ENCODE data around the gene HLA-E. TPM values are rescaled to one million over a fixed set of nuclear protein-coding genes. Genes with fewer than 3 reads are reported as not detected.
A peak's percentile ranks its signal among the peaks of the same experiment; 100 is the strongest.

Gene HLA-E
- total and polyA plus RNA-seq, 5 donors from 2014 or later: 1,662 to 2,677 (median 2,442) TPM

- ATAC-seq (ENCODE audit: low read depth in 2 of 2): peak; percentile 65 to 67
- H3K36me3 Mint-ChIP-seq: peaks cover 1% of the 10 kb centered on the region
- Histone ChIP-seq H3K27ac (ENCODE audit: insufficient read depth, low read length, poor library complexity, severe bottlenecking) (peak overlapping the region; percentile 73), H3K4me3 (ENCODE audit: low read depth, low read length) (peak overlapping the region; percentile 86), H3K27me3 (ENCODE audit: control insufficient read depth, insufficient read depth, low read length) (no peaks in the 10 kb centered on the region), H3K4me1 (ENCODE audit: control insufficient read depth, insufficient read depth, low read length, poor library complexity, severe bottlenecking) (peaks cover 35% of the 10 kb centered on the region), H3K36me3 (ENCODE audit: control insufficient read depth, insufficient read depth, low read length) (peaks cover 6% of the 10 kb centered on the region), H3K9me3 (ENCODE audit: control insufficient read depth in 2 of 2, low read length in 2 of 2) (no peaks in the 10 kb centered on the region)
- peaks cover 21 to 34% (median 30%) of the 10 kb centered on the region in 4 donors for H3K4me1 Mint-ChIP-seq
- peak overlapping the region; percentile 78 to 94 (median 92) for H3K27ac Mint-ChIP-seq
- H3K9me3 Mint-ChIP-seq: no peaks in the 10 kb centered on the region
- peak; percentile 72 to 93 (median 84) for DNase-seq
- H3K4me3 Mint-ChIP-seq: peak overlapping the region; percentile 82 to 93 (median 86)
- H3K27me3 Mint-ChIP-seq: no peaks in the 10 kb centered on the region
Measured at GRCh38 chr6:30541515-30542403, 52.5 kb downstream of the HLA-E start.

GRCh38 chr6:30542404-30542725 lies 53.1 kb downstream of the HLA-E start:
- Histone ChIP-seq H3K36me3 (ENCODE audit: control insufficient read depth, insufficient read depth, low read length) (peaks cover 10% of the 10 kb centered on the region), H3K27me3 (ENCODE audit: control insufficient read depth, insufficient read depth, low read length) (no peaks in the 10 kb centered on the region), H3K4me1 (ENCODE audit: control insufficient read depth, insufficient read depth, low read length, poor library complexity, severe bottlenecking) (peaks cover 35% of the 10 kb centered on the region), H3K4me3 (ENCODE audit: low read depth, low read length) (peak overlapping the region; percentile 86), H3K9me3 (ENCODE audit: control insufficient read depth in 2 of 2, low read length in 2 of 2) (no peaks in the 10 kb centered on the region), H3K27ac (ENCODE audit: insufficient read depth, low read length, poor library complexity, severe bottlenecking) (peak overlapping the region; percentile 73)
- peak in 2 of 3 donors; percentile 58 to 83 for DNase-seq
- peaks cover 3% of the 10 kb centered on the region for H3K36me3 Mint-ChIP-seq
- peak; percentile 64 to 67 for ATAC-seq (ENCODE audit: low read depth in 2 of 2)
- peaks cover 21 to 34% (median 30%) of the 10 kb centered on the region in 4 donors for H3K4me1 Mint-ChIP-seq
- H3K27me3 Mint-ChIP-seq: no peaks in the 10 kb centered on the region
- no peaks in the 10 kb centered on the region for H3K9me3 Mint-ChIP-seq
- peak overlapping the region; percentile 82 to 93 (median 86) for H3K4me3 Mint-ChIP-seq
- peak overlapping the region; percentile 78 to 94 (median 92) for H3K27ac Mint-ChIP-seq

GRCh38 chr6:30542915-30543314 lies 53.6 kb downstream of the HLA-E start:
- DNase-seq (peak in 1 of 3 donors; percentile 24), ATAC-seq (ENCODE audit: low read depth in 2 of 2) (no peak)
- Histone ChIP-seq H3K4me3 (ENCODE audit: low read depth, low read length) (peak overlapping the region; percentile 86), H3K36me3 (ENCODE audit: control insufficient read depth, insufficient read depth, low read length) (peaks cover 10% of the 10 kb centered on the region), H3K9me3 (ENCODE audit: control insufficient read depth in 2 of 2, low read length in 2 of 2) (no peaks in the 10 kb centered on the region), H3K4me1 (ENCODE audit: control insufficient read depth, insufficient read depth, low read length, poor library complexity, severe bottlenecking) (peaks cover 35% of the 10 kb centered on the region), H3K27ac (ENCODE audit: insufficient read depth, low read length, poor library complexity, severe bottlenecking) (peak overlapping the region; percentile 73), H3K27me3 (ENCODE audit: control insufficient read depth, insufficient read depth, low read length) (no peaks in the 10 kb centered on the region)
- H3K9me3 Mint-ChIP-seq: no peaks in the 10 kb centered on the region
- no peaks in the 10 kb centered on the region for H3K27me3 Mint-ChIP-seq
- peaks cover 21 to 34% (median 30%) of the 10 kb centered on the region in 4 donors for H3K4me1 Mint-ChIP-seq
- H3K27ac Mint-ChIP-seq: peak overlapping the region; percentile 78 to 94 (median 92)
- peaks cover 3% of the 10 kb centered on the region for H3K36me3 Mint-ChIP-seq
- H3K4me3 Mint-ChIP-seq: peak overlapping the region; percentile 82 to 93 (median 86)

Other genes with a start within 250 kb of the HLA-E start
- gene TRIM39, start 162.6 kb upstream of the HLA-E start, total RNA-seq: 39.2 TPM
- gene TRIM39, start 162.6 kb upstream of the HLA-E start, polyA plus RNA-seq: 10 to 100 TPM in 2 of 4 donors, 1 to 10 TPM in 2; 5.2 to 14.9 (median 10.6) TPM
- gene RPP21, start 144.4 kb upstream of the HLA-E start, total RNA-seq: 38.7 TPM
- gene RPP21, start 144.4 kb upstream of the HLA-E start, polyA plus RNA-seq: 100 to 1,000 TPM in 2 of 4 donors, 10 to 100 TPM in 2; 86.0 to 122 (median 100) TPM
- 189 TPM for gene GNL1, start 67.0 kb downstream of the HLA-E start, total RNA-seq
- gene GNL1, start 67.0 kb downstream of the HLA-E start, polyA plus RNA-seq: 10 to 100 TPM; 36.6 to 41.7 (median 37.6) TPM
- gene PRR3, start 67.8 kb downstream of the HLA-E start, total RNA-seq: 12.0 TPM
- 10 to 100 TPM in 1 of 4 donors, 1 to 10 TPM in 3; 4.9 to 10.1 (median 7.7) TPM for gene PRR3, start 67.8 kb downstream of the HLA-E start, polyA plus RNA-seq
- 113 TPM for gene ABCF1, start 81.9 kb downstream of the HLA-E start, total RNA-seq
- 10 to 100 TPM; 14.3 to 25.3 (median 16.4) TPM for gene ABCF1, start 81.9 kb downstream of the HLA-E start, polyA plus RNA-seq
- gene PPP1R10, start 127.7 kb downstream of the HLA-E start, total RNA-seq: 164 TPM
- gene PPP1R10, start 127.7 kb downstream of the HLA-E start, polyA plus RNA-seq: 10 to 100 TPM; 18.0 to 22.9 (median 19.7) TPM
- 19.0 TPM for gene MRPS18B, start 128.3 kb downstream of the HLA-E start, total RNA-seq
- 100 to 1,000 TPM; 121 to 165 (median 151) TPM for gene MRPS18B, start 128.3 kb downstream of the HLA-E start, polyA plus RNA-seq
- gene ATAT1, start 137.4 kb downstream of the HLA-E start, total RNA-seq: 7.2 TPM
- gene ATAT1, start 137.4 kb downstream of the HLA-E start, polyA plus RNA-seq: under 1 TPM; 0.27 to 0.89 (median 0.53) TPM
- gene C6orf136, start 157.6 kb downstream of the HLA-E start, total RNA-seq: 24.4 TPM
- 10 to 100 TPM in 2 of 4 donors, 1 to 10 TPM in 2; 7.5 to 19.7 (median 10.9) TPM for gene C6orf136, start 157.6 kb downstream of the HLA-E start, polyA plus RNA-seq
- 33.8 TPM for gene DHX16, start 183.5 kb downstream of the HLA-E start, total RNA-seq
- gene DHX16, start 183.5 kb downstream of the HLA-E start, polyA plus RNA-seq: 10 to 100 TPM; 13.2 to 25.3 (median 16.7) TPM
- 164 TPM for gene PPP1R18, start 197.1 kb downstream of the HLA-E start, total RNA-seq
- 100 to 1,000 TPM; 110 to 159 (median 119) TPM for gene PPP1R18, start 197.1 kb downstream of the HLA-E start, polyA plus RNA-seq
- 9.0 TPM for gene NRM, start 201.5 kb downstream of the HLA-E start, total RNA-seq
- 10 to 100 TPM in 1 of 4 donors, 1 to 10 TPM in 3; 7.5 to 17.7 (median 9.2) TPM for gene NRM, start 201.5 kb downstream of the HLA-E start, polyA plus RNA-seq
- 32.7 TPM for gene MDC1, start 227.8 kb downstream of the HLA-E start, total RNA-seq
- gene MDC1, start 227.8 kb downstream of the HLA-E start, polyA plus RNA-seq: 1 to 10 TPM; 1.2 to 5.0 (median 3.7) TPM
- gene TUBB, start 230.8 kb downstream of the HLA-E start, total RNA-seq: 119 TPM
- gene TUBB, start 230.8 kb downstream of the HLA-E start, polyA plus RNA-seq: 100 to 1,000 TPM; 125 to 158 (median 138) TPM

Data from CD4-positive, CD25-positive, alpha-beta regulatory T cell (primary cell).